HEK293 (cell line): ENCODE measurements around the gene CORO1A.

Source experiments
- BCL11A ChIP-seq: fragments of 450-650 bp; formaldehyde crosslinking; IDR thresholded peaks from 2 replicates; pipeline ENCODE4 v1.5.1; 2016; ENCODE audit warnings: low read depth, missing biosample characterization, missing genetic modification characterization
- CTCF ChIP-seq: fragments of 450-650 bp; formaldehyde crosslinking; IDR thresholded peaks from 2 replicates; pipeline ENCODE4 v1.5.1; 2016; ENCODE audit warnings: missing biosample characterization, missing genetic modification characterization
- YY1 ChIP-seq: fragments of 450-650 bp; formaldehyde crosslinking; IDR thresholded peaks from 2 replicates; pipeline ENCODE4 v1.5.1; 2018; ENCODE audit warnings: missing biosample characterization, missing genetic modification characterization
- ZNF202 ChIP-seq: fragments of 450-650 bp; formaldehyde crosslinking; IDR thresholded peaks from 2 replicates; pipeline ENCODE4 v1.5.1; 2016; ENCODE audit warnings: missing biosample characterization, missing genetic modification characterization, borderline replicate concordance
- ZNF274 ChIP-seq, 2 experiments: fragments of 200-500 bp in 1 of 2; fragments of 450-650 bp in 1 of 2; sonication (Bioruptor generic) in 1 of 2; formaldehyde crosslinking in 1 of 2; IDR thresholded peaks; 2 replicates each; pipeline versions ENCODE4 v1.5.1 to v1.6.1; 2014 to 2016; ENCODE audit warnings: borderline replicate concordance in 1 of 2, inconsistent platforms in 1 of 2, low read length in 1 of 2, missing biosample characterization in 1 of 2, missing genetic modification characterization in 1 of 2
- ZNF776 ChIP-seq: fragments of 450-650 bp; formaldehyde crosslinking; IDR thresholded peaks from 2 replicates; pipeline ENCODE4 v1.5.0; 2017; ENCODE audit warnings: missing biosample characterization, missing genetic modification characterization, borderline replicate concordance

GRCh38 chr16:30184891-30185682 lies 1.7 kb downstream of the CORO1A start:
- no peak for TF ChIP-seq CTCF (tag by site-specific recombination)
- TF ChIP-seq ZNF776 (tag by site-specific recombination), result no peak
- no peak for TF ChIP-seq ZNF274 (IDR thresholded peaks at IDR 0.05; ENCODE audit: low read length)
- TF ChIP-seq ZNF274 (tag by site-specific recombination; IDR thresholded peaks at IDR 0.05; ENCODE audit: borderline replicate concordance), result no peak
- no peak for TF ChIP-seq YY1 (tag by site-specific recombination)
- no peak for TF ChIP-seq BCL11A (tag by site-specific recombination)
- no peak for TF ChIP-seq ZNF202
